Measurements from ENCODE around the gene HSD3B7.

Gene HSD3B7

DNA sequence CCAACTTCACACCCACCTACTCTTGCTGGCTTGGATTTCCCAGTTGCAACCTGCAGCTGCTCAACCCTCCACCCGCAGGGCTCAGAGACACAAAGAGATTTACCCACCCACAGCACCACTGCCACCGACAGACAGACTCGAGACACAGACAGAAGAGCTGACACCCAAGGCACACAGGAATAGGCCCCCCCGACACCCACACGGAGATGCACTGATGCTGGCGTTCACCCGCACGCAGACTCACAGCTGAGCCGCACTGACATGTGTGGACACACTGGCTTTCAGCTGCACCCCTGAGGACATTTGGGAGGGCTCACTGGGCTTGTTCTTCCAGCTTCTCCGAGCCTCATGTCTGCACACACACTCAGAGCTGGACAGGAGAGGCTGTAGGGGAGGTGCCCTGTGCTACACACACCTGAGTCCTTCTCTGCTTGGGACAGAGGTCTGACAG is 17.3 kb downstream of the HSD3B7 start:
- Histone ChIP-seq H2AFZ (ENCODE audit: low read length, unreplicated experiment) (no peak overlapping the region), H3K4me1 (ENCODE audit: control insufficient read depth, insufficient read depth, low read length, unreplicated experiment) (peaks cover 18% of the 10 kb centered on the region), H3K4me3 (ENCODE audit: low read depth, low read length) (no peak overlapping the region), H3K27me3 (ENCODE audit: insufficient read depth, low read length) (no peaks in the 10 kb centered on the region), H3K27ac (ENCODE audit: low read depth, low read length) (no peak overlapping the region), H3K79me2 (ENCODE audit: control insufficient read depth, insufficient read depth, low read length, unreplicated experiment) (no peaks in the 10 kb centered on the region), H3K36me3 (ENCODE audit: insufficient read depth, low read length) (no peaks in the 10 kb centered on the region)

DNA sequence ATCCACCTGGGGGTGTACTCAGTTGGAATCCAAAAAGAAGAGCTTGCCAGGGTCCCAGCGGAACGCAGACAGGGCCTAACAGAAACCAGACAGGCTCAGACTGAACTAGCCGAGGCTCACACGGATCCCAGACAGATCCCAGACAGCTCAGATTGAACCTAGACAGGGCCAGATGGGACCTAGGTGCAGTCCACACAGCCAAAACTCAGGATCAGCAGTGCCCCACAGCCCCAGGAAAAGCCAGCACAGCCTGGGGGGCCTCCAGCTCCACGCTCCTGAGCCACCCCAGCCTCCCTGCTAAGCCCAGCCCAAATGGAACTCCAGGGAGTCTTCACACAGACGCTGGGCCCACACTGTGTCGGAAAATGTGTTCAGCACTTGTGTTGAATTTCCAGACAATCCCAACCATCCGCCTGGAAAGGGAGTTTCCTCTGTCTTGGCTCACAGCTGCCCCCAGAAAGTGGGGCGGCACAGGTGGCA is 17.9 kb downstream of the HSD3B7 start:
- H3K4me1 ChIP-seq (ENCODE audit: control insufficient read depth, insufficient read depth, low read length, unreplicated experiment) = peaks cover 12% of the 10 kb centered on the region
- no peaks in the 10 kb centered on the region for H3K36me3 ChIP-seq (ENCODE audit: insufficient read depth, low read length)
- H2AFZ ChIP-seq (ENCODE audit: low read length, unreplicated experiment) = no peak overlapping the region
- H3K27ac ChIP-seq (ENCODE audit: low read depth, low read length) = no peak overlapping the region
- peaks cover 3% of the 10 kb centered on the region for H3K79me2 ChIP-seq (ENCODE audit: control insufficient read depth, insufficient read depth, low read length, unreplicated experiment)
- H3K27me3 ChIP-seq (ENCODE audit: insufficient read depth, low read length) = no peaks in the 10 kb centered on the region
- H3K4me3 ChIP-seq (ENCODE audit: low read depth, low read length) = no peak overlapping the region

DNA sequence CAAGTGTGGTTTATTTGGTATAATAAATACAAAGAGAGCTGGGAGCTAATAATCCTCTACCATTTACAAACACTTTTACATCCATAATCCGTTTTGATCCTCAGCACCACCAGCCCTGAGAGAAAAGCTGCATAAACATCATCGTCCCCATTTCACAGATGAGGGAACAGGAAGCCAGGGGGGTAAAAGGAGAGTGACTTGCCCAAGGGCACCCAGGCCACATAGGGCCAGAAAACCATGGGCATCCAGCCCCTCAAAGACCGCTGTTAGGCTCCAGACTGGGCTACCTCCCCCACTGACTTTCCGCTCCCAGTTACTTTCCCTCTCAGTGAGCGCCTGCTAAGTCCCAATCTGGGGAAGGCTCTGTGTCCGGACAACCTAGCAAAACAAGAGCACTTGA is 18.7 kb downstream of the HSD3B7 start:
- no peak overlapping the region for H3K4me3 ChIP-seq (ENCODE audit: low read depth, low read length)

GRCh38 chr16:31004658-31005057 is 19.7 kb downstream of the HSD3B7 start:
- Histone ChIP-seq H3K4me1 (ENCODE audit: control insufficient read depth, insufficient read depth, low read length, unreplicated experiment) (peaks cover 5% of the 10 kb centered on the region), H3K79me2 (ENCODE audit: control insufficient read depth, insufficient read depth, low read length, unreplicated experiment) (peaks cover 4% of the 10 kb centered on the region), H3K27ac (ENCODE audit: low read depth, low read length) (no peak overlapping the region), H3K4me3 (ENCODE audit: low read depth, low read length) (no peak overlapping the region), H2AFZ (ENCODE audit: low read length, unreplicated experiment) (no peak overlapping the region), H3K36me3 (ENCODE audit: insufficient read depth, low read length) (no peaks in the 10 kb centered on the region), H3K27me3 (ENCODE audit: insufficient read depth, low read length) (no peaks in the 10 kb centered on the region)

More for the DNA sequence above, 18.7 kb downstream of the HSD3B7 start:
- Histone ChIP-seq H3K36me3 (ENCODE audit: insufficient read depth, low read length) (no peaks in the 10 kb centered on the region), H2AFZ (ENCODE audit: low read length, unreplicated experiment) (no peak overlapping the region), H3K27me3 (ENCODE audit: insufficient read depth, low read length) (no peaks in the 10 kb centered on the region), H3K79me2 (ENCODE audit: control insufficient read depth, insufficient read depth, low read length, unreplicated experiment) (peaks cover 3% of the 10 kb centered on the region), H3K27ac (ENCODE audit: low read depth, low read length) (no peak overlapping the region), H3K4me1 (ENCODE audit: control insufficient read depth, insufficient read depth, low read length, unreplicated experiment) (peaks cover 8% of the 10 kb centered on the region)

DNA sequence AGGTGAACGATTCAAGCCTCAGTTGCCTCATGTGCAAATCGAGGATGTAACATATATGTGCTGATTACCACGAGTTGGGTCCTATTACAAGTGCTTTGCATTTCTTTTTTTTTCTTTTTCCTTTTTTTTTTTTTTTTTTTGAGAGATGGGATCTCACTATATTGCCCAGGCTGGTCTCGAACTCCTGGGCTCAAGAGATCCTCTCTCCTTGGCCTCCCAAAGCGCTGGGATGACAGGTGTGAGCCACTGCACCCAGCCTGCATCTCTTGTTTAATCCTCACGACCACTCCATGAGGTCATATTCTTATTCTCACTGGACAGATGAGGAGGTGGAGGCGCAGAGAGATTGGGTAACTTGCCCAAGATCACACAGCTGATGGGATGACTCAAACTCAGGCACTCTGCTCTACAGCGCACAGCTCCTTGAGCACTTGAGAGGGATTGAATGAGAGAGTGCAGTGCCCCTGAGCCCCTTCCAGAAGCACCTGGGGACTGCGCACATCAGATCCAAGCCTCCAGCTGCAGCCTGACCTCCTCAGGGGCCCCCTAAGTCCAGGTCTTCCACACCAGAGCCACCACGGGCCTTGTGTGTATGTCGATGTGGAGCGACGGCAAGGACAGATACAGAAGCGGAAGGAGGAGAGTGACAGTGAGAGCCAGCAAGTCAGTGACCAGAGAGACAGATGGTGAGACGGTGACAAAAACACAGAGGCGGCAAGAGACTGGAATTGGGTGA is 20.5 kb downstream of the HSD3B7 start:
- Histone ChIP-seq H3K4me3 (ENCODE audit: low read depth, low read length) (no peak overlapping the region), H3K4me1 (ENCODE audit: control insufficient read depth, insufficient read depth, low read length, unreplicated experiment) (peaks cover 5% of the 10 kb centered on the region), H2AFZ (ENCODE audit: low read length, unreplicated experiment) (no peak overlapping the region), H3K27ac (ENCODE audit: low read depth, low read length) (no peak overlapping the region), H3K36me3 (ENCODE audit: insufficient read depth, low read length) (no peaks in the 10 kb centered on the region), H3K79me2 (ENCODE audit: control insufficient read depth, insufficient read depth, low read length, unreplicated experiment) (peaks cover 5% of the 10 kb centered on the region), H3K27me3 (ENCODE audit: insufficient read depth, low read length) (no peaks in the 10 kb centered on the region)

- Histone ChIP-seq H3K36me3 (ENCODE audit: insufficient read depth, low read length) (no peaks in the 10 kb centered on the region), H3K79me2 (ENCODE audit: control insufficient read depth, insufficient read depth, low read length, unreplicated experiment) (peaks cover 5% of the 10 kb centered on the region), H3K27me3 (ENCODE audit: insufficient read depth, low read length) (no peaks in the 10 kb centered on the region), H3K4me1 (ENCODE audit: control insufficient read depth, insufficient read depth, low read length, unreplicated experiment) (peaks cover 5% of the 10 kb centered on the region), H3K4me3 (ENCODE audit: low read depth, low read length) (no peak overlapping the region), H2AFZ (ENCODE audit: low read length, unreplicated experiment) (no peak overlapping the region), H3K27ac (ENCODE audit: low read depth, low read length) (no peak overlapping the region)
These were observed 21.0 kb downstream of the HSD3B7 start for GRCh38 chr16:31006086-31006385.

DNA sequence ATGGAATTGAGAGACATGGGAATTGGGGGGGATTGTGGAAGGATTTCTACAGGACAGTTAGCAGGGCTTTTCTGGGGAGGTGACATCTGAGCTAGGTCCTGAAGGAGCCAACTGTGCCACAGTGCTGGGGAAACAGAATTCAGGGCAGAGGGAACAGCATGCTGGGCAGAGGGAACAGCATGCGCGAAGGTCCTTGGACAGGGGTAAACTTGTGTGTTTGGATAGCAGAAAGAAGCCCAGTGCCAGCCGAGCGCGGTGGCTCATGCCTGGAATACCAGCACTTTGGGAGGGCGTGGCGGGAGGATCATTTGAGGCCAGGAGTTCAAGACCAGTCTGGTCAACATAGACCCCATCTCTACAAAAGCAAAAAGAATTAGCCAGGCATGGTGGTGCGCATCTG is 21.6 kb downstream of the HSD3B7 start:
- Histone ChIP-seq H3K79me2 (ENCODE audit: control insufficient read depth, insufficient read depth, low read length, unreplicated experiment) (peaks cover 5% of the 10 kb centered on the region), H3K27me3 (ENCODE audit: insufficient read depth, low read length) (no peaks in the 10 kb centered on the region), H3K27ac (ENCODE audit: low read depth, low read length) (no peak overlapping the region), H2AFZ (ENCODE audit: low read length, unreplicated experiment) (no peak overlapping the region), H3K4me1 (ENCODE audit: control insufficient read depth, insufficient read depth, low read length, unreplicated experiment) (peaks cover 5% of the 10 kb centered on the region), H3K36me3 (ENCODE audit: insufficient read depth, low read length) (no peaks in the 10 kb centered on the region), H3K4me3 (ENCODE audit: low read depth, low read length) (no peak overlapping the region)

DNA sequence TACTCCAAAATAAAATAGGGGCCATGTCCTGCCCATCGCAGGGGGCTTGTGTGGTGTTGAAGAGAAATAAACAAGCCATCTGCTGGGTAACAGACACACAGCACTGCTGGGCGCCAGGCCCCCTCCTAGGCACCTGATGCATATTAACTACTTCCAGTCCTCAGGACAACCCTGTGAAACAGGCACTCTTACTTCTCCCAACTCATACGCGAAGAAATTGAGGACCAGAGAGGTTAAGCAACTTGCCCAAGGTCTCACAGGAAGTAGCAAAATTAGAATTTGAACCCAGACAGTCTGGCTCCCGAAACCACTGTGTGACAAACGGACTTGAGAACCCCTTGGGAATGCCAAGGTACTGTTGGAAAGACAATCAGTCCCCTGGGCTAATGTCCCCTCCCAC is 22.7 kb downstream of the HSD3B7 start:
- Histone ChIP-seq H3K79me2 (ENCODE audit: control insufficient read depth, insufficient read depth, low read length, unreplicated experiment) (peaks cover 5% of the 10 kb centered on the region), H3K36me3 (ENCODE audit: insufficient read depth, low read length) (no peaks in the 10 kb centered on the region), H3K27ac (ENCODE audit: low read depth, low read length) (no peak overlapping the region), H3K4me1 (ENCODE audit: control insufficient read depth, insufficient read depth, low read length, unreplicated experiment) (peaks cover 5% of the 10 kb centered on the region), H3K27me3 (ENCODE audit: insufficient read depth, low read length) (peaks cover 5% of the 10 kb centered on the region; the same call in 1 of the 2 replicates), H3K4me3 (ENCODE audit: low read depth, low read length) (no peak overlapping the region), H2AFZ (ENCODE audit: low read length, unreplicated experiment) (no peak overlapping the region)

- Histone ChIP-seq H3K79me2 (ENCODE audit: control insufficient read depth, insufficient read depth, low read length, unreplicated experiment) (peaks cover 5% of the 10 kb centered on the region), H3K4me1 (ENCODE audit: control insufficient read depth, insufficient read depth, low read length, unreplicated experiment) (peaks cover 5% of the 10 kb centered on the region), H3K36me3 (ENCODE audit: insufficient read depth, low read length) (no peaks in the 10 kb centered on the region), H3K27me3 (ENCODE audit: insufficient read depth, low read length) (peaks cover 5% of the 10 kb centered on the region; the same call in 1 of the 2 replicates), H3K27ac (ENCODE audit: low read depth, low read length) (no peak overlapping the region), H2AFZ (ENCODE audit: low read length, unreplicated experiment) (no peak overlapping the region), H3K4me3 (ENCODE audit: low read depth, low read length) (no peak overlapping the region)
These were observed 23.1 kb downstream of the HSD3B7 start for GRCh38 chr16:31008149-31008548.

DNA sequence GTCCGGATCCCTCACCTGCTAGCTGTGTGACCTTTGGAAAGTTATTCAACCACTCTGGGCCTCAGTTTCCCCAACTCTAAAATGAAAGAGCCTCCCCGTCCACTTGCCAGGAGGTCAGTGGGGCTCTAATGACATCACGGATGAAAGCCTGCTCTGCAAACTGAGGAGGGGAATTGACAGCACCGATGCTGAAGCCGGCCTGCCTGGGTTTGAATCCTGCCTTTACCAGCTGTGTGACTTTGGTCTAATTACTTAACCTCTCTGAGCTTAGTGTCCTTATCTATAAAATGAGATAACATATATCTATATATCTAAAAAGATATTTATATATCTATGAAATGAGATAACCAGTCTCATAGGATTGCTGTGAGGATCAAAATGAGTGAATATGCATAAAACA is 23.5 kb downstream of the HSD3B7 start:
- Histone ChIP-seq H3K27me3 (ENCODE audit: insufficient read depth, low read length) (peaks cover 5% of the 10 kb centered on the region; the same call in 1 of the 2 replicates), H3K4me1 (ENCODE audit: control insufficient read depth, insufficient read depth, low read length, unreplicated experiment) (peaks cover 5% of the 10 kb centered on the region), H3K79me2 (ENCODE audit: control insufficient read depth, insufficient read depth, low read length, unreplicated experiment) (peaks cover 5% of the 10 kb centered on the region), H2AFZ (ENCODE audit: low read length, unreplicated experiment) (no peak overlapping the region), H3K4me3 (ENCODE audit: low read depth, low read length) (no peak overlapping the region), H3K27ac (ENCODE audit: low read depth, low read length) (no peak overlapping the region), H3K36me3 (ENCODE audit: insufficient read depth, low read length) (no peaks in the 10 kb centered on the region)

- Histone ChIP-seq H3K27ac (ENCODE audit: low read depth, low read length) (no peak overlapping the region), H3K4me1 (ENCODE audit: control insufficient read depth, insufficient read depth, low read length, unreplicated experiment) (peaks cover 5% of the 10 kb centered on the region), H3K4me3 (ENCODE audit: low read depth, low read length) (no peak overlapping the region), H3K36me3 (ENCODE audit: insufficient read depth, low read length) (no peaks in the 10 kb centered on the region), H3K27me3 (ENCODE audit: insufficient read depth, low read length) (peaks cover 5% of the 10 kb centered on the region; the same call in 1 of the 2 replicates), H3K79me2 (ENCODE audit: control insufficient read depth, insufficient read depth, low read length, unreplicated experiment) (peaks cover 5% of the 10 kb centered on the region), H2AFZ (ENCODE audit: low read length, unreplicated experiment) (no peak overlapping the region)
These were observed 24.1 kb downstream of the HSD3B7 start for GRCh38 chr16:31009120-31009519.

All from ACC112 (cell line).